GM12801 (cell line): ENCODE measurements around the gene CENPU.

Source experiments
- TF ChIP-seq, protein P1 (sequence below): IDR thresholded peaks from one replicate; pipeline ENCODE4 v1.5.1; 2011; ENCODE audit warnings: control low read depth; ENCODE audit not compliant: insufficient read length; ENCODE audit errors: extremely low read depth

The CENPU gene

DNA sequence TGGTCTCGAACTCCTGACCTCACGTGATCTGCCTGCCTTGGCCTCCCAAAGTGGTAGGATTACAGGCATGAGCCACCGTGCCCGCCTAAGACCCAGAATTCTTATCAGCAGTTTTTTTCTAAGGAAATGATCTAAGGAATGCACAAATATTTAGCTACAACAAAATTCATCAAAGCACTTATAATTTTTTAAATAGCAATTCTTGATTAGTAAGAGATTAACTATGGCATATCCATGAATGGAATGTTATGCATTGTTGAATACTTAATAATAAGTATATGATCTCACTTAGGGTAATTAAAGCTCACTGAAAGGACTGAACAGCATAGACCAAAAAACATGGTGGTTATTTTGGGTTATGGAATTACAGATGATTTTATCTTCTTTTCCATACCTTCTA is 18.4 kb downstream of the CENPU start:
- TF ChIP-seq, protein P1, sequence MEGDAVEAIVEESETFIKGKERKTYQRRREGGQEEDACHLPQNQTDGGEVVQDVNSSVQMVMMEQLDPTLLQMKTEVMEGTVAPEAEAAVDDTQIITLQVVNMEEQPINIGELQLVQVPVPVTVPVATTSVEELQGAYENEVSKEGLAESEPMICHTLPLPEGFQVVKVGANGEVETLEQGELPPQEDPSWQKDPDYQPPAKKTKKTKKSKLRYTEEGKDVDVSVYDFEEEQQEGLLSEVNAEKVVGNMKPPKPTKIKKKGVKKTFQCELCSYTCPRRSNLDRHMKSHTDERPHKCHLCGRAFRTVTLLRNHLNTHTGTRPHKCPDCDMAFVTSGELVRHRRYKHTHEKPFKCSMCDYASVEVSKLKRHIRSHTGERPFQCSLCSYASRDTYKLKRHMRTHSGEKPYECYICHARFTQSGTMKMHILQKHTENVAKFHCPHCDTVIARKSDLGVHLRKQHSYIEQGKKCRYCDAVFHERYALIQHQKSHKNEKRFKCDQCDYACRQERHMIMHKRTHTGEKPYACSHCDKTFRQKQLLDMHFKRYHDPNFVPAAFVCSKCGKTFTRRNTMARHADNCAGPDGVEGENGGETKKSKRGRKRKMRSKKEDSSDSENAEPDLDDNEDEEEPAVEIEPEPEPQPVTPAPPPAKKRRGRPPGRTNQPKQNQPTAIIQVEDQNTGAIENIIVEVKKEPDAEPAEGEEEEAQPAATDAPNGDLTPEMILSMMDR: no peak

DNA sequence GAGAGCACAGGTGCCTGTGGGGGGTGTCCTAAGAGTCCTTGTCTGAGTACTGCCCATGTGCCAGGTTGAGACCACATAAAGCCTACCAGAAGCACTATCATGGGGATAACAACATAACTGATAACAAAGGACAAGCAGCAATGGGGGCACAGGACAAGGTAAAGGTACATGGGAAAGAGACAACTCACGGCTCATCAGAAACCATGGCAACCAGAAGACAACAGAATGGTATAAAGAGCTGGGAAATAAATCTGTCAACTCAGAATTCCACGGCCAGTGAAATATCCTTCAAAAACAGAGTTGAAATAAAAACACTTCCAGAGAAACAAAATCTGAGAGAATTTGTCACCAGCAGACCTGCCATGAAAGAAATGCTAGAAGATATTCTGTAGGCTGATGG is 20.0 kb downstream of the CENPU start:
- TF ChIP-seq, protein P1: no peak

DNA sequence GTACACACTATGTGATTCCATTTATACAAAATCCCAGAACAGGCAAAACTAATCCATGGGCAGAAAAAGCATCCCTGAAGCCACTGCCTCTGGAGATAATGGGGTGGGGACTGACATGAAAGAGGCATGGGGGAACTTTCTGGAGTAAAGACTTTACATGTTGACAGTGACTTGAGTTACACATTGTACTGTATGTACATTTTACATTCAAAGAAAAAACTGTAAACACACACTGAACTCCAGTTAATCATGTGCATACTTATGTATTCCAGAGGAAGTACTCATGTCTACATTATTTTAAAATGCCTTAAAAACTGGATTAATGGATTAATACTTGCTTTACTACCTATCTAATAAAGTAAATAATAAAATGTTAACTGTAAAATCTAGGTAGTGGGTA is 21.6 kb downstream of the CENPU start:
- TF ChIP-seq, protein P1: no peak

DNA sequence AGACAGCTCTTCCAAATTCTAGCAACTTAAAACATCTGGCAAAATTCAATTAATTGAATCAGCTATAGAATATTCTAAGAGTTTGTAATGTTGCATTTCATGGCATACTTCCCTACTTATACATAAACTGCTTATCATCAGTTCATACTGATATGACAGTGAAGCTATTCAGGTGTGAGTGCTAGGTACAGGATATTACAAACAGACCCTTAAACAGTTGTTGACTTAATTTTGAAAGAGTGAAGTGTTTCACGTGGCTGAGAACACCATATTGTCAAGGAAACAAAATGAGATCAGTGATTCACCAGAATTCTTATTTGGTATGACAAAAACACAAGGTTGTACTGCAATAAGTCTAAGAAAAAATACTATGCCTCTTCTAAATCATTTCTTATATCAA is 27.4 kb downstream of the CENPU start:
- TF ChIP-seq, protein P1: no peak

DNA sequence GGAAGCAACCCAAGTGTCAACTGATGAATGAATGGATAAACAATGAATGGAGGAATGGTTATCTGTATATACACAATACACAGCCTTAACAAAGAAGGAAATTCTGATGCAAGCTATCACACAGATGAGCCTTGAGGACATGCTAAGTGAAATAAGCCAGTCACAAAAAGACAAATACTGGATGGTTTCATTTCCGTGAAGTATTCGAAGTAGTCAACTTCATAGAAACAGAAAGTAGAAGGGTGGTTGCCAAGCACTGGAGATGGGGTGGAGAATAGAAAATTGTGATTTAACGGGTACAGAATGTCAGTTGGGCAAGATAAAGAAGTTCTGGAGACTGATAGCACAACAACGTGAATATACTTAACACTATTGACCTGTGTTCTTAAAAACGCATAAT is 28.2 kb downstream of the CENPU start:
- TF ChIP-seq, protein P1: no peak

DNA sequence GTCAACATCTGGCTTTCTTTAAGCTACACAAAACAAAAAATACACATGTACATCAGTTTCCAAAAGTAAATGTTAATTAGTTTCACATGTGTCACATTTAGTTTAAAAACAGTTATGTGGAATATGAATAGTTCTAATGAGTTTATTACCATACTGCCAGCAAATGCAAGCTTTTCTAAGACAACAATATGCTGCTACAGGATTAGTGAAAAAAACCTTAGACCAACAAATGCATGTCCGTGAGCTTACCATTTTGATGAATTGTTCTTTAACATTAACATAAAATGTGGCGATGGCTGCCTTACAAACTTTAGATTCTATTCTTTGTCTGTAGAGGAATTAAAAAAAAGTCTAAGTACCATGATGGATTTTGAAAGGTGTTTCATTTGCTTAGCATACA is 31.8 kb downstream of the CENPU start:
- TF ChIP-seq, protein P1: no peak

DNA sequence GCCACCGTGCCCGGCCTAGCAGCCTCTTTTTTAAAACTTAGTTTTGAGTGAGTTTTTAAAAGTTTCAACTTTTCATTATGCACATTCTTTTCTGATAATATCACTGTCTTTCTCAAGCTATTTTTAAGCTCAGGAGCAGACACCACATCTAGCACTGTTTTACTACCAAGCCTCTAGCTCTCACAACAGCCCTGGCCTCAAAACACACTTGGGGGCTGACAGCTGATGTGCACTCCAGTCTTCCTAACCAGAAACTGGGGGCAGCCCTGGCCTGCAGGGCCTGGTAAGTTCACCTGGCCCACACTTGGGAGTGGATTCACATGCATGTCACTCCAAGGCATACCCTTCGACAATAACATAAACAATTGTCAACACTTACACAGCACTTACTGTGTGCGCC is 34.0 kb downstream of the CENPU start:
- TF ChIP-seq, protein P1: no peak

DNA sequence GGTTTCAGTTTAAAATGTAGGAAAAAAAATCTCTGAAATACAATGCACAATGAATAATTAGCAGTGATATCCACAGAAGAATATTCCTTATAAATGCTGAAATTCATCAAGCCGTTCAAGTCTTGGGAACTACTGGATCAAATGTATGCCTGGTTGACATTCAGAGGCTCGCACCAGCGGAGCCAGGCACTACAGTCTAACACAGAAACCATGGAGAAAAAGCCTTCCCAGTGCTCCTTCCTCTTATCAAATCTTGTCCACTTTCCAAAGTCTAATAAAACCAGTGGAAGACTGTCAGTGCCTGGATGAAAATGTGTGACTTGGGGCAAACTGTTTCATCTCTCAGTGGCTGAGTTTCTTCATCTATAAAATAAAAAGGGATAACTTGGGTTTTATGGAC is 35.9 kb downstream of the CENPU start:
- TF ChIP-seq, protein P1: no peak
